GM12873 (cell line): Measurements from ENCODE around the gene PVALB.

ENCODE experiments used
- CTCF ChIP-seq: IDR thresholded peaks from 2 replicates; pipeline ENCODE4 v1.5.1; 2012; ENCODE audit warnings: low read depth, mild to moderate bottlenecking, moderate library complexity, low read length, control low read depth; ENCODE audit not compliant: insufficient read depth; ENCODE audit errors: missing control alignments

The PVALB gene

GRCh38 chr22:36771356-36772063, 45.3 kb downstream of the PVALB start:
- no peak for TF ChIP-seq CTCF

GRCh38 chr22:36770513-36771231, 46.2 kb downstream of the PVALB start:
- no peak for TF ChIP-seq CTCF

GRCh38 chr22:36769541-36770512, 47.0 kb downstream of the PVALB start:
- TF ChIP-seq CTCF, result no peak

- no peak for TF ChIP-seq CTCF
Observed at GRCh38 chr22:36768616-36769015, 48.2 kb downstream of the PVALB start.

- no peak for TF ChIP-seq CTCF
Observed at GRCh38 chr22:36768141-36768540, 48.7 kb downstream of the PVALB start.

- no peak for TF ChIP-seq CTCF
Observed at GRCh38 chr22:36767035-36767775, 49.6 kb downstream of the PVALB start.
